ENCODE data around the gene ACP6. TPM values are rescaled to one million over a fixed set of nuclear protein-coding genes. Genes with fewer than 3 reads are reported as not detected.

ACP6 gene
- total and polyA plus RNA-seq, 7 donors, result 4.1 to 8.8 (median 5.3) TPM

- Histone ChIP-seq H3K27ac (no peak overlapping the region), H3K4me3 (no peak overlapping the region), H3K36me3 (ENCODE audit: insufficient read depth in 1 of 2, low read depth in 1 of 2) (peaks cover 0 to 22% of the 10 kb centered on the region in 2 donors), H3K4me1 (peaks cover 21% of the 10 kb centered on the region), H3K9me3 (no peaks in the 10 kb centered on the region), H3K27me3 (ENCODE audit: insufficient read depth in 3 of 3, low read length in 2 of 3) (no peaks in the 10 kb centered on the region)
- no peak for DNase-seq
- TF ChIP-seq CTCF (IDR thresholded peaks at IDR 0.05), result no peak
- WGBS, 3 donors, result 85 to 92% (median 87%) methylated on average over 3 of the region's 3 CpGs
- no peak for ATAC-seq
- intact Hi-C loops (cut with DNase I), result no loop called here
Observed at GRCh38 chr1:147603986-147604385, 66.3 kb downstream of the ACP6 start.

GRCh38 chr1:147600119-147601111 is 69.9 kb downstream of the ACP6 start:
- WGBS, 3 donors, result 1 to 2% (median 2%) methylated on average over 15 to 42 of the region's 42 CpGs
- Histone ChIP-seq H3K27me3 (ENCODE audit: insufficient read depth in 3 of 3, low read length in 2 of 3) (no peaks in the 10 kb centered on the region), H3K9me3 (no peaks in the 10 kb centered on the region), H3K27ac (peak overlapping the region; percentile 98), H3K36me3 (ENCODE audit: insufficient read depth in 1 of 2, low read depth in 1 of 2) (peaks cover 0 to 4% of the 10 kb centered on the region in 2 donors), H3K4me3 (peak overlapping the region; percentile 98), H3K4me1 (peaks cover 14% of the 10 kb centered on the region)
- ATAC-seq, result peak in 3 of 4 donors; percentile 29 to 34 (median 30)
- intact Hi-C loops (cut with DNase I), result no loop called here
- no peak for DNase-seq
- peak; percentile 37 for TF ChIP-seq CTCF (IDR thresholded peaks at IDR 0.05)

- ATAC-seq (peak; percentile 91 to 94 (median 92)), DNase-seq (peak; percentile 98 to 99)
- Histone ChIP-seq H3K9me3 (no peaks in the 10 kb centered on the region), H3K4me1 (peaks cover 14% of the 10 kb centered on the region), H3K36me3 (ENCODE audit: insufficient read depth in 1 of 2, low read depth in 1 of 2) (no peaks in the 10 kb centered on the region), H3K4me3 (peak overlapping the region; percentile 98), H3K27me3 (ENCODE audit: insufficient read depth in 3 of 3, low read length in 2 of 3) (no peaks in the 10 kb centered on the region), H3K27ac (peak overlapping the region; percentile 98)
- WGBS, 3 donors, result 1% methylated on average over 31 to 80 of the region's 80 CpGs
- intact Hi-C loops (cut with DNase I), result loop anchor here (2.0 kb wide), 1 partner anchor 57 kb away; no protein-coding TSS in a partner anchor
- no peak for TF ChIP-seq CTCF (IDR thresholded peaks at IDR 0.05)
Observed at GRCh38 chr1:147599362-147600118, 70.8 kb downstream of the ACP6 start.

GRCh38 chr1:147598621-147599361 is 71.5 kb downstream of the ACP6 start:
- H3K27me3 ChIP-seq (ENCODE audit: insufficient read depth in 3 of 3, low read length in 2 of 3), result no peaks in the 10 kb centered on the region
- no peak for TF ChIP-seq CTCF (IDR thresholded peaks at IDR 0.05)
- intact Hi-C loops (cut with DNase I), result loop anchor here (2.0 kb wide), 1 partner anchor 56 kb away; no protein-coding TSS in a partner anchor
- H3K36me3 ChIP-seq (ENCODE audit: insufficient read depth in 1 of 2, low read depth in 1 of 2), result no peaks in the 10 kb centered on the region
- peak overlapping the region; percentile 98 for H3K27ac ChIP-seq
- peak; percentile 16 to 47 (median 32) for ATAC-seq
- H3K4me1 ChIP-seq, result peaks cover 14% of the 10 kb centered on the region
- peak; percentile 56 to 74 for DNase-seq
- H3K9me3 ChIP-seq, result no peaks in the 10 kb centered on the region
- H3K4me3 ChIP-seq, result peak overlapping the region; percentile 98
- 2% methylated on average over 30 of the region's 30 CpGs for WGBS, 3 donors

Measured in psoas muscle (tissue), 8 donors.